ENCODE measurements around the gene SLC49A3.

- TF ChIP-seq CTCF (conservative IDR thresholded peaks at IDR 0.05; ENCODE audit: low read depth, low read length) (no peak), EZH2 (IDR thresholded peaks at IDR 0.05; ENCODE audit: borderline replicate concordance, low read depth, low read length, poor library complexity, severe bottlenecking) (no peak)
Measured at GRCh38 chr4:699816-700580, 11.0 kb upstream of the SLC49A3 start.

Data from A673 (cell line).